ENCODE measurements around the gene RALGAPA1.

DNA sequence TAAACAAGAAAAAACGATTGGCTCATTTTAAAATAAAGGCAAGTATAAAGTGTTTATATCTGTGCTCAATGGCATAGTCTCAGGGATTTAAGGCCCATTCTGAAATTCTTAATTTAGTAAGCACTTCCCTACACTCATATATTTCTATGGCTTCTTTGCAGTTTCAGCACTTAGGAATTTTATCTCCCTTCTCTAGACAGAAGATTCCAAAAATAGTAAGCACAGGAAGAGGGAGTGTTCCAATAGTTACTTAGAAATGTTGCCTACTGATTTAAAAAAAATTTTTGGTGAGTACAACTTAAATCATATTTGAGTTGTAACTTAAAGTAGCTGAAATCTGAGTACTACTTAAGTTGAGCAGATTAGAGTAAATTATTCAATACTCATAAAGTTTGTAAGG, 255.3 kb downstream of the RALGAPA1 start:
- TF ChIP-seq USF1 (CRISPR knock-in tag; IDR thresholded peaks at IDR 0.05) (no peak), CREB1 (IDR thresholded peaks at IDR 0.05) (no peak), CREB1 (CRISPR knock-in tag; IDR thresholded peaks at IDR 0.05) (no peak), CTCF (IDR thresholded peaks at IDR 0.05 in 2 of 3, conservative IDR thresholded peaks at IDR 0.05 in 1 of 3; ENCODE audit: insufficient read depth in 2 of 3, low read depth in 1 of 3, low read length in 3 of 3) (no peak)

Measured in K562 (cell line).